GM18519 (cell line): ENCODE results near the gene SNRPN.
"Not testable (repeated sequence)": the region's sequence is repeated elsewhere in the genome, so short reads cannot be mapped to it uniquely, and the experiment has no call there.

Experiments
- ATAC-seq: cut with Tn5 transposase; IDR thresholded peaks from one replicate; pipeline ENCODE4 v1.9.1; 2021; ENCODE audit warnings: mild to moderate bottlenecking, moderate library complexity; ENCODE audit not compliant: unreplicated experiment, low FRiP score

The SNRPN gene

DNA sequence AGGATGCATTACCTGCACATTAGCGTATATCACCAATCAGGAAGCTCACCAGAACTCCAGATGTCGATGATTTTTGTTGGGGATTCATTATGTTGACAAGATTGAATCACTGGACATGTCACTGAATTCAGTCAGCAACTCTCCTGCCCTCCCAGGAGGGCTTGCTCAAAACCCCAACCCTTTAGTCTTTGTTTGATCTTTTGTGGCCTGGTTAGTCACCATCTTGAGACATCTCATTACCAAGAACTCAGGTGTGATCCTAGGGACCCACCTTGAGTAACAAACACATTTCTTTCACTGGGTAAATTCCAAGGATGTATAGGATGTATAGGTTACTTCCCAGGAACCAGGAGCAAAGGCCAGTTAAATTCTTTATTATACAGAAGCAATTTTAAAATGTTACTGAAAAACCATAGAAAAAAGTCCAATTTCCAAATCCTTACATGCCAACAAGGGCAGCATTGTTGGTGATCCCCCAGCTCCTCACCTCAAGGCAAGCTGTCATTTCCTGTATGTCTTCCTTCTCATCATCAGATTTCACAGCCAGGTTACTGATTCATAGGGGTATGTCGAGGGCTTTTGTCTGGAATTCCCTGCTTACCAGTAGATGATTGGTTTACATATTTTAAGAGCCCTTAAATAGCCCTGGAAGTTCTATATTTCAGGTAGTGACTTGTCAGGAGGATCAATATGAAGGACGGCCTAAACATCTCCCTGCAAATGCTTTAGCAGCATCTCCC is 11.7 kb downstream of the SNRPN start:
- no peak for ATAC-seq

DNA sequence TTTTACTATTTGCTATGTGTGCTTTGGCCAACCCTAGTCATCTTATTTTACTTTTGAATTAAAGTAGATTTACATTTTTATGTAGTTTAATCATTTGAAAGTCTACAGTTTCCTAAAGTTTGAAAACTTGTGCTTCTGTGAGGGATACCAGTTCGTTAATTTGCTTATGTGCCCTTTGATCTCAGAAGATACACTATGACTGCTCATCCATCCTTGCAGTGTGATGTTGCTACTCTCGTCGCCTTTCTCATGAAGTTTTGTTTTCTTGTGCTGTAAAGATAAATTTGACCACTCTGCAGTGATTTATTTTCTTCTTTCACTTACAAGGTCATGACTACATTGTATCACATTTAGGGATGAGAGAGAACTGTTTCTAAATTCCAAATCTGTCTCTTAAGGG is 16.3 kb downstream of the SNRPN start:
- no peak for ATAC-seq

DNA sequence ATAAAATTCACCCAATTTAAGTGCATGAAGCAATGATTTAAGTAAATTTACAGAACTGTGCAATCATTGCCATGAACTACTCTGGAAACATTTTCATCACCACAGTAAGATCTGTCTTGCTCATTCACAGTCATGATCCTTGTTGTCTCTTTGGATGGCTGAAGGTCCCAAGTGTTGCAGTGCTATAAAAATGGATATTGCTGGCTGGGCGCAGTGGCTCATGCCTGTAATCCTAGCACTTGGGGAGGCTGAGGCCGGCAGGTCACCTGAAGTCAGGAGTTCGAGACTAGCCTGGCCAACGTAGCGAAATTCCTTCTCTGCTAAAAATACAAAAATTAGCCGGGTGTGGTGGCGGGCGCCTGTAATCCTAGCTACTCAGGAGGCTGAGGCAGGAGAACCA is 17.0 kb downstream of the SNRPN start:
- no peak for ATAC-seq

DNA sequence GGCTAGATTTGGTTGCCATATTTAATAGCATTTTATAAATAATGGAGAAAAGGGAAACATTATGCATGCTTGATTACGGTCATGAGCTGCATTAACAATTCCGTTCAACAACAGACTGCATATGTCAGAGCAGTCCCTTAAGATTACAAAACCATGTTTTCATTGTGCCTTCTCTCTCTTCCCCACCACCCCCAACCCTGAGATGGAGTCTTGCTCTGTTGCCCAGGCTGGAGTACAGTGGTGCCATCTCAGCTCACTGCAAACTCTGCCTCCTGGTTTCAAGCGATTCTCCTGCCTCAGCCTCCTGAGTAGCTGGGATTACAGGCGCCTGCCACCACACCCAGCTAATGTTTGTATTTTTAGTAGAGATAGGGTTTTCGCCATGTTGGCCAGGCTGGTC is 17.9 kb downstream of the SNRPN start:
- ATAC-seq, result not testable (repeated sequence)

DNA sequence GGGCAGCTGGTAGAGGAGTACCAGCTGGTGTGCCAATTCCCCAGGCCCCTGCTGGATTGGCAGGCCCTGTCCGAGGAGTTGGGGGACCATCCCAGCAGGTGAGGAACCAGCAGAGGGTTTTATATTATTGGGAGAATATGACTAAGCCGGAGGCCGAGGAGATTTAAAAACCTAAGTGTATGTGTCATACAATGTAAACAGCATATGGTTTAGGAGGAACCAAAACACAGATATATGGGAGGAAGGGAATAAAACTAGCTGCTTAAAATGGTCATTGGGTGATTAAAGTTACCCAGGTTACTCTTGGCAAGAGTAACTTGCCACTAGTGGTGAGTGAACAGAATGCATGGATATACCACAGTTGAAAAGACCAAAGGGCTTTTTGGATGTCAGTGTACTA is 22.1 kb downstream of the SNRPN start:
- no peak for ATAC-seq

DNA sequence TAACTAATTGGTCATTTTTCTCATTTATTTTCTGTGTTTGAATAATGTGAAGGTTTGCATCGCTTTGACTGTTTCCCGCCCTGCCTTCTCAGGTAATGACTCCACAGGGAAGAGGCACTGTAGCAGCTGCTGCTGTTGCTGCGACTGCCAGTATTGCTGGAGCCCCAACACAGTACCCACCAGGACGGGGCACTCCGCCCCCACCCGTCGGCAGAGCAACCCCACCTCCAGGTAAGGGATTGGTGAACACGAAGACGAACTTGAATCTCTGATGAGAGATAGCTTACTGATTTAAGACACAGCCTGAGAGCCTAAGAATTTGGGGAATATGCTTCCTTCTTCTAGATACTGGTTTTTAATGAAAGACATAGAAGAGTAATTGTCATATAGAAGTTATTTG is 22.9 kb downstream of the SNRPN start:
- no peak for ATAC-seq

DNA sequence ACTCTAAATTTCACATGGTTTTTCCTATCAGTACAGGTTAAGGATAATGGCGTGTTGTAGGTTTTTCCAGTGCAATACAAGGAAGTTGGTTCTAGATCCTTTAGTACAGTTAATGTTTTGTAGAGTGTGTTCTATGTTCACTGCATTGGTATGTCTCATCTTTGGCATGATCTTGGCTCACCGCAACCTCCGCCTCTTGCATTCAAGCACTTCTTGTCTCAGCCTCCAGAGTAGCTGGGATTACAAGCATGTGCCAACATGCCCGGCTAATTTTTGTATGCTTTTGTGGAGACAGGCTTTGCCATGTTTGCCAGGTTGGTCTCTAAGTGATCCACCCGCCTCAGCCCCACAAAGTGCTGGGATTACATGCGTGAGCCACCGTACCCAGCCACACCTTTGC is 30.4 kb downstream of the SNRPN start:
- no peak for ATAC-seq

DNA sequence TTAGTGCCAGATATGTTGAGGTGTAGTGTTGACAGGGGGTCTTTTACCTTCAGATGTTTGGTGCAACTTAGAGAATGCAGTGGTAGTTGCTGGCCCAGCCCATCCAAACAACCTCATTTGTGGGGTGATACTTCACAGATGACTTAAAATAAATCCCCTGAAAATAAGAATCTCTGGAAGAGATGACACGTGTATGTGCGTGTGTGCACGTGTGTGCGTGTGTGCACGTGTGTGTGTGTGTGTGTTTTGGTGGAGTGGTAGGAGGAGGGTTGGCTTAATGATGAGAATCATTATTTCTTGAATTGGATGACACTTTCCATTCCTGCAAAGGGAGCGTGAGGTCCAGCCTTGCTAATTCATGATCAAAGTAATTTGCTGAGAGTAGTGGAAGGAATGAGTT is 31.9 kb downstream of the SNRPN start:
- no peak for ATAC-seq

DNA sequence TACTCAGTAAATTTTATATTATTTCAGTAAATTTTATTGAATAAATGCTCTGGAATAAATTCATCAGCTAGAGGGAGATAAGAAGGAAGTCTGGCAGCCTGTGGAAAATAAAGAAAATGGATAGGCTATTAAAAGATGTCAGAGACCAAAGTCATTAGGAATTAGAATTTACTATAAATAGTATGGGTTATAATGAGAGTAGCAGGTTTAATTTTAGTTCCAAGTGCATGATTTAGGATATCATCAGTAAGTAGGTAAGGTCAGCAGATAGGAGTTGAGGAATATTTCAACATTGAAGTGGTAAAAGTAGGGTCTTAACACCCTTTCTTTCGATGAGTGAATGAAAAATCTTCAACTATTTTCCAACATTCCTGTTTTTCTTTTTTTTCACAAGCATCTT is 64.6 kb downstream of the SNRPN start:
- ATAC-seq, result no peak

DNA sequence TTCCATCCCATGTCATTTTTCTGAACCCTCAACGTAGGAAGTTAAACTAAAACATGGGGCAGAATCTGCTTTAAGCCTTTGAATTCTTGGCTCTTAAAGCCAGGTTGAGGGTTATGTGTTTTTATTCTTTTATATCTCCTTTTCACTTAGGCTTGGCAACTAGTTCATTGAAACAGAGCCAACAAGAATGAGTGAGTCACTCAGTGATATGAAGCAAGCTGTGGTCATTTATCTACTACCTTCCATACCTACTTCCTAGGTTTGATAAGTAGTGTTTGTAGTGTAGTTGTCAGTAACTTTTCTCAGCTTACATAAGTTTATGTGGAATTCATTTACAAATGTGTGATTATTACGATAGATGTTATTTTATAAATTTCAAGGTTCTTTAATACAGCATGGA is 67.4 kb downstream of the SNRPN start:
- ATAC-seq, result no peak
